ENCODE results near the gene WDR82.

The WDR82 gene

DNA sequence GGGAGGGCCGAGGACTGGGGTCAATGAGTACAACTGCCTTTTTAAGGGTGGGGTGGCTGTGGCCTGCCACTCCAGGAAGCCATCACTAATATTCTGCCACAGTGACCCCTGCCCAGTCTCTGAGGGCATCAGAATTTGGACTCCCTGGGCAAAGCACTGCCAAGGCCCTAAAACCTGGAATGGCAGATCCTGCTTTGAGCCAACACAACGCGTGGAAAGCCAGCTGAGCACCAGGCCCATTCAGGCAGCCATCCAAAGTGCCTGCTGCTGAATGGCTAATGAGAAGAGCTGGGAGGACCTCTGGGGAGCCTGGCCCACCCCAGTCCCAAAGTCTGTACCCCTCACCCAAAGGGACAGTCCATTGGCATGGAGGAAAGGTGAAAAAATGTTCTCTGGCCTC, 44.5 kb downstream of the WDR82 start:
- Histone ChIP-seq H3K9ac (ENCODE audit: low read depth, low read length) (no peak overlapping the region), H3K27me3 (ENCODE audit: insufficient read depth, low read length, poor library complexity) (no peaks in the 10 kb centered on the region), H4K20me1 (ENCODE audit: insufficient read depth, low read length) (peaks cover 60% of the 10 kb centered on the region), H3K36me3 (ENCODE audit: insufficient read depth, low read length) (peaks cover 61% of the 10 kb centered on the region), H3K4me1 (ENCODE audit: insufficient read depth, low read length) (peaks cover 45% of the 10 kb centered on the region), H3K9me3 (ENCODE audit: insufficient read depth, low read length, severe bottlenecking) (no peaks in the 10 kb centered on the region), H2AFZ (ENCODE audit: low read depth, low read length) (no peak overlapping the region), H3K27ac (ENCODE audit: low read length) (no peak overlapping the region), H3K4me2 (ENCODE audit: insufficient read depth, low read length) (no peak overlapping the region), H3K79me2 (ENCODE audit: insufficient read depth, low read length) (peaks cover 61% of the 10 kb centered on the region), H3K4me3 (ENCODE audit: low read depth in 1 of 2, low read length in 2 of 2) (no peak overlapping the region)
- TF ChIP-seq EZH2 (IDR thresholded peaks at IDR 0.05; ENCODE audit: borderline replicate concordance, low read depth, low read length, severe bottlenecking) (no peak), CTCF (IDR thresholded peaks at IDR 0.05; ENCODE audit: borderline replicate concordance, extremely low read depth, low read length, poor library complexity, severe bottlenecking) (no peak)
- no peak for ATAC-seq (ENCODE audit: insufficient read depth, low read depth)
- DNase-seq = no peak

- ATAC-seq (ENCODE audit: insufficient read depth, low read depth) = no peak
- no peak overlapping the region; the same call in 1 of the 2 replicates for H3K27ac ChIP-seq (ENCODE audit: low read length)
Observed at GRCh38 chr3:52233108-52233591, 45.3 kb downstream of the WDR82 start.

DNA sequence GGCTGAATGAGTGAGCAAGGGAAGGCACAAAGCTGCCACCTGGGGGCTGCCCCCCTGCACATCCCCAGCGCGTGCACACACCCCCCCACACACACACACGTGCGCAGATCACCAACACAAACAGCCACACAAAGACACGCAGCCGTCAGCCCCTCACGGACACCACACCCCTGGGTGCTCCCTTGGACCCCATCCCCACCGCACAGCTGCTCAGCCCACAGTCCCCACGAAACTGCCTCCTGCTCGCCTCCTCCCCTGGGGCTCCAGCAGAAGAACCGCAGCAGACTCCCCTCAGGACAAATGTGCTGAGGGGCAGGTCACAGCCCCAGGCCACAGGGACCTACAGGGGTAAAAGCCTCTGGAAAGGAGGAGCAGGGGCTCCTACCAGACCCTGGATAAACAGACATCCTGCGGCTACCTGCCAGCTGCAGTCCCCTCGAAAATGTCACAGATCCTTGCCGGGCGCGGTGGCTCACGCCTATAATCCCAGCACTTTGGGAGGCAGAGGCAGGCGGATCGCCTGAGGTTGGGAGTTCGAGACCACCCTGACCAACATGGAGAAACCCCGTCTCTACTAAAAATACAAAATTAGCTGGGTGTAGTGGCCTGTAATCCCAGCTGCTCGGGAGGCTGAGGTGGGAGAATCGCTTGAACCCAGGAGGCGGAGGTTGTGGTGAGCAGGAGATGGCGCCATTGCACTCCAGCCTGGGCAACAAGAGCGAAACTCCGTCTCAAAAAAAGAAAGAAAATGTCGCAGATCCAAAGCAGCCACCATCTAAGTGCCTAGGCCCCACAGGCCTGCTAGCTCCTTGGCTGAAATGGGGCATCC, 46.0 kb downstream of the WDR82 start:
- H3K27me3 ChIP-seq (ENCODE audit: insufficient read depth, low read length, poor library complexity) = no peaks in the 10 kb centered on the region
- peak; percentile 46 for TF ChIP-seq CTCF (IDR thresholded peaks at IDR 0.05; ENCODE audit: borderline replicate concordance, extremely low read depth, low read length, poor library complexity, severe bottlenecking)
- TF ChIP-seq EZH2 (IDR thresholded peaks at IDR 0.05; ENCODE audit: borderline replicate concordance, low read depth, low read length, severe bottlenecking) = no peak
- H2AFZ ChIP-seq (ENCODE audit: low read depth, low read length) = no peak overlapping the region
- peaks cover 34% of the 10 kb centered on the region for H3K4me1 ChIP-seq (ENCODE audit: insufficient read depth, low read length)
- no peak for DNase-seq
- no peak overlapping the region; the same call in 1 of the 2 replicates for H3K9ac ChIP-seq (ENCODE audit: low read depth, low read length)
- H3K79me2 ChIP-seq (ENCODE audit: insufficient read depth, low read length) = peaks cover 49% of the 10 kb centered on the region
- no peak for ATAC-seq (ENCODE audit: insufficient read depth, low read depth)
- H4K20me1 ChIP-seq (ENCODE audit: insufficient read depth, low read length) = peaks cover 49% of the 10 kb centered on the region
- H3K36me3 ChIP-seq (ENCODE audit: insufficient read depth, low read length) = peaks cover 66% of the 10 kb centered on the region
- no peak overlapping the region for H3K4me2 ChIP-seq (ENCODE audit: insufficient read depth, low read length)
- H3K4me3 ChIP-seq (ENCODE audit: low read depth in 1 of 2, low read length in 2 of 2) = no peak overlapping the region
- H3K9me3 ChIP-seq (ENCODE audit: insufficient read depth, low read length, severe bottlenecking) = no peaks in the 10 kb centered on the region
- H3K27ac ChIP-seq (ENCODE audit: low read length) = peak overlapping the region; percentile 29; the same call in 1 of the 2 replicates

More at GRCh38 chr3:52233108-52233591, 45.3 kb downstream of the WDR82 start:
- Histone ChIP-seq H3K4me2 (ENCODE audit: insufficient read depth, low read length) (no peak overlapping the region), H3K9ac (ENCODE audit: low read depth, low read length) (no peak overlapping the region; the same call in 1 of the 2 replicates), H2AFZ (ENCODE audit: low read depth, low read length) (no peak overlapping the region), H4K20me1 (ENCODE audit: insufficient read depth, low read length) (peaks cover 55% of the 10 kb centered on the region), H3K36me3 (ENCODE audit: insufficient read depth, low read length) (peaks cover 66% of the 10 kb centered on the region), H3K27me3 (ENCODE audit: insufficient read depth, low read length, poor library complexity) (no peaks in the 10 kb centered on the region), H3K9me3 (ENCODE audit: insufficient read depth, low read length, severe bottlenecking) (no peaks in the 10 kb centered on the region), H3K4me3 (ENCODE audit: low read depth in 1 of 2, low read length in 2 of 2) (no peak overlapping the region), H3K79me2 (ENCODE audit: insufficient read depth, low read length) (peaks cover 55% of the 10 kb centered on the region), H3K4me1 (ENCODE audit: insufficient read depth, low read length) (peaks cover 40% of the 10 kb centered on the region)
- TF ChIP-seq EZH2 (IDR thresholded peaks at IDR 0.05; ENCODE audit: borderline replicate concordance, low read depth, low read length, severe bottlenecking) (no peak), CTCF (IDR thresholded peaks at IDR 0.05; ENCODE audit: borderline replicate concordance, extremely low read depth, low read length, poor library complexity, severe bottlenecking) (no peak)
- no peak for DNase-seq

Measured in DND-41 (cell line).